KMS-11 (cell line): ENCODE measurements around the gene CPEB4.

Source experiments
- H2AFZ ChIP-seq: fragments of 200-600 bp; sonication (generic); 2 replicates; pipeline ENCODE4 v1.6.1; 2016; ENCODE audit warnings: antibody characterized with exemption, mixed run types, low read depth
- H3K27ac ChIP-seq: fragments of 200-600 bp; sonication (generic); 2 replicates; pipeline ENCODE4 v1.6.1; 2016; ENCODE audit warnings: mild to moderate bottlenecking, mixed run types
- H3K27me3 ChIP-seq: fragments of 200-600 bp; sonication (generic); 2 replicates; pipeline ENCODE4 v1.6.1; 2017; ENCODE audit warnings: mild to moderate bottlenecking, low read depth, mixed run types, moderate library complexity; ENCODE audit not compliant: insufficient read depth
- H3K36me3 ChIP-seq: fragments of 200-600 bp; sonication (generic); 2 replicates; pipeline ENCODE4 v1.6.1; 2017; ENCODE audit warnings: mild to moderate bottlenecking, mixed run types; ENCODE audit not compliant: insufficient read depth
- H3K4me1 ChIP-seq: fragments of 200-600 bp; sonication (generic); 2 replicates; pipeline ENCODE4 v1.6.1; 2016; ENCODE audit warnings: mild to moderate bottlenecking, low read depth, mixed run types; ENCODE audit not compliant: poor library complexity, severe bottlenecking
- H3K4me2 ChIP-seq: fragments of 200-600 bp; sonication (generic); 2 replicates; pipeline ENCODE4 v1.7.0; 2016; ENCODE audit warnings: mild to moderate bottlenecking, mixed run types
- H3K4me3 ChIP-seq: fragments of 200-600 bp; sonication (generic); IDR thresholded peaks from 2 replicates; pipeline ENCODE4 v1.6.1; 2017; ENCODE audit warnings: low read depth, low read length, mixed read lengths; ENCODE audit not compliant: insufficient read depth
- H3K79me2 ChIP-seq: fragments of 200-600 bp; sonication (generic); 2 replicates; pipeline ENCODE4 v1.6.1; 2016; ENCODE audit warnings: low read depth, mixed run types; ENCODE audit not compliant: insufficient read depth
- H3K9ac ChIP-seq: fragments of 200-600 bp; sonication (generic); 2 replicates; pipeline ENCODE4 v1.6.1; 2016; ENCODE audit warnings: mild to moderate bottlenecking, mixed run types
- H4K20me1 ChIP-seq: fragments of 200-600 bp; sonication (generic); 2 replicates; pipeline ENCODE4 v1.6.1; 2016; ENCODE audit warnings: mild to moderate bottlenecking, mixed run types; ENCODE audit not compliant: insufficient read depth
- TF ChIP-seq, protein P1 (sequence below): fragments of 200-600 bp; sonication (generic); conservative IDR thresholded peaks from 2 replicates; pipeline ENCODE4 v1.6.1; 2017; ENCODE audit warnings: low read depth, mild to moderate bottlenecking, antibody characterized with exemption, low read length, moderate library complexity, mixed read lengths

Gene CPEB4

DNA sequence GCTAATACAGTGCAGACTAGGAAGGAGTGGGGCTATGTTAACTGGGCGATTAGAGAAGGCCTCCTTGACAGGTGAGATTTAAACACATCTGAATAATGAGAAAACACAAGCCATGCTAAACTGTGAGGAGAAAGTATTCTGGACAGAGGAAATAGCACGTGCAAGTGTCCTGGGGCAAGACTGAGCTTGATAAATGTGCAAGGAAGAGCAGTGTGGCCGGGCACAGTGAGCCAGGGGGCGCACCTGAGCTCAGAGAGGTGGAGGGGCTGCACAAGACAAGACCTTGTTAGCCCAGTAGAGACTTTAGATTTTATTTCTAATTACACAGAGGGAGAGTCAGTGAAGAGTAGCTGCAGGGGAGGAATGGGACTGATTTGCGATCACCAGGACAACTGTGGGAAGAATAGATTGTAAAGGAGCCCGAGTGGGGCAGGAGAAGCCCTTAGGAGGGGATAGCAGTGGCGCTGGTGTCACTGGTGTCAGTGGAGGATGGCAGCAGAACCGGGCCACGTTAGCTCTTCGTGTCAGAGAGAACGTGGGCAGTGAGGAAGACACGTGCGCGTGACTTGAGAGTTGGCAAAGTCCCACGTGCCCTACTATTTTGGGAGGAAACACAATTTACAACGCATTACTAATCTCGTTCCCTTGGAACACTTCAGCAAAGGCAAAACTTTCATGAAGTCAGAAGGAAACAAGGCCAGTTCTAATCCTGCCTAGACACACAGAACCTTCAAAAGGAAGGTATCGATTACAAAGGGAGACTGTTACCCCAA is 82.9 kb downstream of the CPEB4 start:
- Histone ChIP-seq H3K4me3 (no peak overlapping the region), H3K27me3 (no peaks in the 10 kb centered on the region), H2AFZ (no peak overlapping the region), H3K4me2 (peak overlapping the region; percentile 36; the same call in 1 of the 2 replicates), H3K9ac (no peak overlapping the region), H3K79me2 (no peaks in the 10 kb centered on the region), H4K20me1 (no peaks in the 10 kb centered on the region), H3K4me1 (peaks cover 24% of the 10 kb centered on the region), H3K36me3 (no peaks in the 10 kb centered on the region), H3K27ac (no peak overlapping the region)
- TF ChIP-seq, protein P1, sequence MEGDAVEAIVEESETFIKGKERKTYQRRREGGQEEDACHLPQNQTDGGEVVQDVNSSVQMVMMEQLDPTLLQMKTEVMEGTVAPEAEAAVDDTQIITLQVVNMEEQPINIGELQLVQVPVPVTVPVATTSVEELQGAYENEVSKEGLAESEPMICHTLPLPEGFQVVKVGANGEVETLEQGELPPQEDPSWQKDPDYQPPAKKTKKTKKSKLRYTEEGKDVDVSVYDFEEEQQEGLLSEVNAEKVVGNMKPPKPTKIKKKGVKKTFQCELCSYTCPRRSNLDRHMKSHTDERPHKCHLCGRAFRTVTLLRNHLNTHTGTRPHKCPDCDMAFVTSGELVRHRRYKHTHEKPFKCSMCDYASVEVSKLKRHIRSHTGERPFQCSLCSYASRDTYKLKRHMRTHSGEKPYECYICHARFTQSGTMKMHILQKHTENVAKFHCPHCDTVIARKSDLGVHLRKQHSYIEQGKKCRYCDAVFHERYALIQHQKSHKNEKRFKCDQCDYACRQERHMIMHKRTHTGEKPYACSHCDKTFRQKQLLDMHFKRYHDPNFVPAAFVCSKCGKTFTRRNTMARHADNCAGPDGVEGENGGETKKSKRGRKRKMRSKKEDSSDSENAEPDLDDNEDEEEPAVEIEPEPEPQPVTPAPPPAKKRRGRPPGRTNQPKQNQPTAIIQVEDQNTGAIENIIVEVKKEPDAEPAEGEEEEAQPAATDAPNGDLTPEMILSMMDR = no peak

DNA sequence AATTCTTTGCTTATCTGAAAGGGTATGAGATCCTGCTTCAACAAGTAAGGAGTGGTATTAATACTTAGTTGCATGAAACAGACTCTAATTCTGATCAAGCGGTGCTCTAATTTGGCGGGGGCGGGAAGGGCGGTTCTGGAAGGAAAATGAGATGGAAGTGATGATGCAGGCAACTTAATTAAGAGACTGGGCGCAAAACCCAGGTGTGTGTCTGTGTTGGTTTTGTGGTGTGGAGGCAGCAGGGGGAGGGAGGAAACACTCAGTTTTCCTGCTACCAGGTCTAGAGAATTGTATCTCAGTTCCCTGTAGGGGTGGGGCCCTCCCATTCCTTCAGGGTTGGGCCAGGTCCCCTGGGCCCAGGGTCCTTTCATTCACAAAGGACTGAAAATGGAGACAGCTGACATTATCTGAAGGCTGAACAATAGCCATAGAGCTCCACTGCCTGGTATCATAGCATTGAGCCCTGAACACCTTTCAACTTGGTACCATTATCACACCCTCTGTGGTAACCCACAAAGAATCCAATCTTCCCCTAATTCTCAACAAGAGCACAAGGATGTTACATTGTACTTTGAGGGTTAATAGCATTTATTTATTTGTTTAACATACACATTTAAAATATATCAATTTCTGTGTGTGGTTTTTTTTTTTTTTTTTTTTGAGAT is 83.7 kb downstream of the CPEB4 start:
- peak overlapping the region; percentile 13; the same call in 1 of the 2 replicates for H3K27ac ChIP-seq
- H3K9ac ChIP-seq = no peak overlapping the region
- no peak overlapping the region for H3K4me3 ChIP-seq
- TF ChIP-seq, protein P1 = no peak
- H3K36me3 ChIP-seq = no peaks in the 10 kb centered on the region
- no peaks in the 10 kb centered on the region for H4K20me1 ChIP-seq
- no peaks in the 10 kb centered on the region for H3K79me2 ChIP-seq
- no peaks in the 10 kb centered on the region for H3K27me3 ChIP-seq
- no peak overlapping the region for H2AFZ ChIP-seq
- peaks cover 24% of the 10 kb centered on the region for H3K4me1 ChIP-seq
- peak overlapping the region; percentile 36; the same call in 1 of the 2 replicates for H3K4me2 ChIP-seq

DNA sequence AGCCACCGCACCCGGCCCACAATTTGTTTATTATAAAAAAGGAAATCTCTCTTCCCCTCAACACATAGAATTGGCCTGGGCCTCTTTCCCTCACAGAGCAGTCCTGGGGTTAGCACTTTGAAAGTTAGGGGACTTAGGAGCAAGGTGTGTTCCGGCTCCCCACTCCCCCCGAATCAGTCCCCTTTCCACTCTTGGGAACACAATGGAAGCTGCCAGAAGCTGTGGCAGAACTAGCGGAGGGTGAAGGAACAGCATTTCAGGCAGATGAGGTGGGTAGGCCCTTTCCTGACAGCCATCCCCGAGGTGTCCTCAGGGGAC is 84.4 kb downstream of the CPEB4 start:
- H3K36me3 ChIP-seq = no peaks in the 10 kb centered on the region
- no peak overlapping the region for H2AFZ ChIP-seq
- no peak overlapping the region for H3K9ac ChIP-seq
- no peak overlapping the region for H3K4me3 ChIP-seq
- peaks cover 24% of the 10 kb centered on the region for H3K4me1 ChIP-seq
- H4K20me1 ChIP-seq = no peaks in the 10 kb centered on the region
- no peaks in the 10 kb centered on the region for H3K79me2 ChIP-seq
- no peaks in the 10 kb centered on the region for H3K27me3 ChIP-seq
- H3K27ac ChIP-seq = no peak overlapping the region
- no peak overlapping the region for H3K4me2 ChIP-seq
- TF ChIP-seq, protein P1 = no peak

DNA sequence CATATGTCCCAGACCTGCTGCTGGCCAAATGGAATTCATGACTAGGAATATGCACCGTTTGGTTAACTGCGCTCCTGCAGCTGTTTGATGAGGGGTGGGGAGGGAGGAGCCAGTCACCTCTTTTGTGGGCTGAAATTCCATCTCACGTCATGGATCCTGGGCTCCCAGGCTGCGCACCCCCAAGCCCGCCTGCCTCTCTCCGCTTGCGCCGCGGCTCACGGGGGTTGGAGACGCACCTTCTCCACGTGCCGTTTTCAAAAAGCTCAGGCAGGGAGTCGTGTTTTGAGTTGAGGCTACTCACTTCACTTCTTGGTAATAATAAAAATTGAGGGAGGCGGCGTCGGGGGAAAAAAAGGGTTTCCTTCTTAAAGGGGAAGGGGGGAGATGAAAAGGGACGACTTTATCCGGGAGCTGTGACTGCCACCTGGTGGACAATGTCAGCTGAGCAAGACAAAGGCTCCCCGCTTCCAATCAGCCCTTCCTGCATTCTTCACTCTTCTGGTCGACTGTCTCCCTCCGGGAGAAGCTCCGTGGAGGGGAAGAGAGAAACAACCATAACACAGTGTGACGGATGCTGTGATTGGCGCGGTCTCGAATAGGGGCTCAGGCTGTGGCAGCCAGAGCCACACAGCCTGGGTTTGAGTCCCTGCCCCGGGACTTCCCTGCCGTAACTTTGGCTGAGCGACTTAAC is 84.9 kb downstream of the CPEB4 start:
- H3K4me1 ChIP-seq = peaks cover 24% of the 10 kb centered on the region
- H3K27me3 ChIP-seq = no peaks in the 10 kb centered on the region
- no peaks in the 10 kb centered on the region for H4K20me1 ChIP-seq
- peak overlapping the region; percentile 54 for H2AFZ ChIP-seq
- no peaks in the 10 kb centered on the region for H3K79me2 ChIP-seq
- H3K4me3 ChIP-seq = no peak overlapping the region
- no peak overlapping the region for H3K27ac ChIP-seq
- no peak overlapping the region for H3K9ac ChIP-seq
- no peak overlapping the region for H3K4me2 ChIP-seq
- H3K36me3 ChIP-seq = no peaks in the 10 kb centered on the region
- TF ChIP-seq, protein P1 = peak; percentile 76
